Measurements from ENCODE around the gene SH2D1A.

The SH2D1A gene

DNA sequence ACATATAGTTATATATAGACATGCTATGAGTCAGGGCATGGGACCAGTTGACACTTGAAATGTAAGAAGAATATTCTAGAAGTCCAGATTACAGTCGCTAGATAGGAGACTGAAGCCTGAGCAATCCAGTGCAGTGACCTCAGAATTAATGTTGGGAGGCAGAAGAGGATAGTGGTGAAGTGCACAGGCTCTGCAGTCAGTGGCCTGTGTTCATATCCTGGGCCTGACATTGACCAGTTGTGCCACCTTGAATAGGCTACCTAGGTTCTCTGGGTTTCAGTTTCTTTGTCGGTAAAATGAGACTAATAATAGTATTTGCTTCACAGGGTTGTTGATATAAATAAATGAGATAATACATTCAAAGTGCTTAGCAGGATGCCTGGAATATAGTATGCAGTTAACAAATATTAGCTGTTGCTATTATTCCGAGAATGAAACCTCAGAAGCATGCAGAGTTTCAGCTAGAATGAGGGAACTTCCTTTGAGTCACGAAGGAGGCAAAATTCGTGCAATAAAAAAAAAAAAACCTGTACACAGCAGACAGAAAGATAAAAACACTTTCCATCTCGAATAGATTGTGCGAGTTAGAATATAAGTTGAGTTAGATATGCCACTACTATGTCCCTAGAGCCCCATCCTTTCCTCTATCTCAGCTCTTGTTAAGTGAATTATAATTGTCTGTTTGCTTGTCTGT lies 4.0 kb upstream of the SH2D1A start:
- H3K27ac Mint-ChIP-seq: peak overlapping the region; percentile 94

DNA sequence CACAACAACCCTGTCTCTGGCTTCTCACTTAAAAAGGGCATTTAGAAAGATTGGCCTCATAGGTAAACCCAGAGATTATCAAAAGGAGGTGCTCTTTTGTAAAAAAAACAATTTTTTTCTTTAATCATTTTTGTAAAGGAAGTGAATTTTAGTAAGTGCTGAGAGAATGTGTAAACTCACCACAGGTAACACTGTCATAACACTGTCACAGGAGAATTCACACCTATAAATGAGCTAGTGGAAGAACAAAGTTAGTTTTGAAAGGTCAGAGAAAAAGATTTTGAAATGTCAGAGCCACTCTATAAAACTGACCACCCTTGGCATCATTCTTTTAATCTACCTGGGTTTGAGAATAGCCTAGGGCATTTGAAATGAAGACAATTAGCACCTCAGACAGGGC lies 3.3 kb upstream of the SH2D1A start:
- no peaks in the 10 kb centered on the region for H3K27me3 Mint-ChIP-seq

More for the DNA sequence above, 4.0 kb upstream of the SH2D1A start:
- Mint-ChIP-seq H3K4me3 (peak overlapping the region; percentile 61), H3K27me3 (no peaks in the 10 kb centered on the region), H3K36me3 (no peaks in the 10 kb centered on the region), H3K4me1 (ENCODE audit: low read depth) (peaks cover 64% of the 10 kb centered on the region), H3K9me3 (ENCODE audit: low read depth) (no peaks in the 10 kb centered on the region)

DNA sequence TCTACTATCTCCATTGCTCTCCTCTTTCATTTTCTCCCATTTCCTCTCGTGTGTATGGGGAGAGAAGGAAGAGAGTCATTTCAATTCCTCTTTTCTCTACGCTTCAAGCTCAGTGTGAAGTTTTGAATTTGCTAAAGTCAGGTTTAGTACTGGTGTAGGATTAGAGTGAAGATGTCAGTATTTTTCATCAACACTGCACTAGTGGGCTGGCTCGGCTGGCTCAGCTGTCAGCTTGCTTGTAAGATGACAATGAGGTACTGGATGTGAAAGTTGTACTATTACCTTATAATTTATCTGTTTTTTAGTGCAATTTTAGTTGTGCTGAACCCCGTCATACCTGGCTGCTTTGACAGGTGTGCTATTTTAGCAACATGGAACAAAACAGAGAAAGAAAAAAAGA lies 2.1 kb upstream of the SH2D1A start:
- H3K4me1 Mint-ChIP-seq (ENCODE audit: low read depth): peaks cover 63% of the 10 kb centered on the region
- no peaks in the 10 kb centered on the region for H3K27me3 Mint-ChIP-seq
- H3K27ac Mint-ChIP-seq: peak overlapping the region; percentile 94
- no peaks in the 10 kb centered on the region for H3K36me3 Mint-ChIP-seq
- peak overlapping the region; percentile 31 for H3K4me3 Mint-ChIP-seq
- no peaks in the 10 kb centered on the region for H3K9me3 Mint-ChIP-seq (ENCODE audit: low read depth)

More for the DNA sequence above, 3.3 kb upstream of the SH2D1A start:
- Mint-ChIP-seq H3K4me3 (peak overlapping the region; percentile 61), H3K9me3 (ENCODE audit: low read depth) (no peaks in the 10 kb centered on the region), H3K4me1 (ENCODE audit: low read depth) (peaks cover 62% of the 10 kb centered on the region), H3K27ac (peak overlapping the region; percentile 94), H3K36me3 (no peaks in the 10 kb centered on the region)

- Mint-ChIP-seq H3K27ac (peak overlapping the region; percentile 99), H3K36me3 (peaks cover 2% of the 10 kb centered on the region), H3K27me3 (no peaks in the 10 kb centered on the region), H3K4me1 (ENCODE audit: low read depth) (peaks cover 54% of the 10 kb centered on the region), H3K9me3 (ENCODE audit: low read depth) (no peaks in the 10 kb centered on the region), H3K4me3 (peak overlapping the region; percentile 94)
Observed at GRCh38 chrX:124346877-124347241, 496 bp downstream of the SH2D1A start.

DNA sequence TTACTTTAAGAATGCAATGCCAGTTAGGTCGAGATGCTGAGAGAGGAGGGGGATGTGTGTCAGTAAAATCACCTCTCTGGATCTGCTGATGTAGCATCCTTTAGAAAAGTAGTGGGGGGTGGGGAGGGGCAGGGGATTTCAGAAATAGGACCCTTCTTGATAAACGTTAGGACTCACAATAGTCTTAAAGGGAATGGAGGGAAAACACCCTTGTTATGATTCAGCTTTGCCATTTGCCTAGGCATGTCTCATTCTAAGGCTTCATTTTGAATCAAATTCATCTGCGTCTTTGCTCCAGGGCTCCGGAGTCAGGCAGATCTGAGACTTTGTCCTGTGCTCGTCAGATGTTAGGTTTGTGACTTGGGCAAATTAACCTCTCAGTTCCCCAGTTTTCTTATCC lies 879 bp downstream of the SH2D1A start:
- H3K4me3 Mint-ChIP-seq: peak overlapping the region; percentile 94
- peaks cover 2% of the 10 kb centered on the region for H3K36me3 Mint-ChIP-seq
- no peaks in the 10 kb centered on the region for H3K27me3 Mint-ChIP-seq
- no peaks in the 10 kb centered on the region for H3K9me3 Mint-ChIP-seq (ENCODE audit: low read depth)
- peaks cover 51% of the 10 kb centered on the region for H3K4me1 Mint-ChIP-seq (ENCODE audit: low read depth)
- H3K27ac Mint-ChIP-seq: peak overlapping the region; percentile 99

- Mint-ChIP-seq H3K27me3 (no peaks in the 10 kb centered on the region), H3K36me3 (peaks cover 4% of the 10 kb centered on the region), H3K4me3 (peak overlapping the region; percentile 94), H3K27ac (peak overlapping the region; percentile 99), H3K9me3 (ENCODE audit: low read depth) (no peaks in the 10 kb centered on the region), H3K4me1 (ENCODE audit: low read depth) (peaks cover 49% of the 10 kb centered on the region)
Observed at GRCh38 chrX:124348182-124348581, 1.8 kb downstream of the SH2D1A start.

DNA sequence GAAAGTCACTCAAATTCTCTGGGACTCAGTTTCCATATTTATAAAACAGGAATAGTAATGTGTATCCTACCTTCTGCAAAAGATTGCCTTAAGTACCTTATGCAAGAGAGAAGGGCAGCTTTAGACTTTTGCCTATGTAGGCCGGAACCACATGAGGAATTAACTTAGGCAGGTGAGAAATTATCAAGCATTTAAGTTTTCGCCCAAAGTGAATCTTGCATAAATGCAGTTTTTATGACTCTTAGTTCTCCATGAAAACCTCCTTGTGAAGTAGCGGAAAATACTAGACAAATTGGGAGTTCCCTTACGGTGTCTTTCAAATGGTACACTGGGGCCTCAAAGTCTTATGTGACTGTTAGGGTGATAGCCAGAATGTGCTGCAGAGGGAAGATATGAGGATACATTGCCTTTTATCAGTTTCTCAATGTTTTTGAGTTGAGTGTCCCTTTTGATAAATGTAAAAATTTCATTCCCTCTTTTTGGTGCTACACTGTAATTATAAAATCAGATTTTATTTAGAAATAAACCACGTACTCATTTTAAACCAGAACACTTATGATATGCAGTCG lies 2.6 kb downstream of the SH2D1A start:
- H3K4me1 Mint-ChIP-seq (ENCODE audit: low read depth): peaks cover 46% of the 10 kb centered on the region
- H3K4me3 Mint-ChIP-seq: peak overlapping the region; percentile 94

DNA sequence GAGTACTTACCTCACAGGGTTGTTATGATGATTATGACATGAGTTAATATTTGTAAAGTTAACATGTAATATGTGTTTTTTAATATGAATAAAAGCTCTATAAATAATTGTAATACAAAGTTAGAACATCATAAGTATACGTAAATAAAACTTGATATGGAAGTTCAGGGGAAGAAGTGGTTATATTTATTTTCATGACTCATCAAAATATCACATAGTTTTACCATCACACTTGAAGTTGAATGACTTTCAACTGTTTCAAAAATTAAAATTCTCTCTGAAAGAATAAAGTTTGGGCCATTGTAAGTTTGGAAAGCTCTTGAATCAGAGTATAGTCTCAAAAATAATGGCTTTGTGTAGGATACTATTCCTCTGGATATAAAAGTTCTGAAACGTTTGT lies 8.3 kb downstream of the SH2D1A start:
- Mint-ChIP-seq H3K4me1 (ENCODE audit: low read depth) (peaks cover 61% of the 10 kb centered on the region), H3K4me3 (peak overlapping the region; percentile 65), H3K36me3 (peaks cover 7% of the 10 kb centered on the region), H3K27me3 (no peaks in the 10 kb centered on the region), H3K27ac (peak overlapping the region; percentile 90), H3K9me3 (ENCODE audit: low read depth) (no peaks in the 10 kb centered on the region)

More for the DNA sequence above, 2.6 kb downstream of the SH2D1A start:
- Mint-ChIP-seq H3K9me3 (ENCODE audit: low read depth) (no peaks in the 10 kb centered on the region), H3K36me3 (peaks cover 4% of the 10 kb centered on the region), H3K27ac (peak overlapping the region; percentile 99), H3K27me3 (no peaks in the 10 kb centered on the region)

DNA sequence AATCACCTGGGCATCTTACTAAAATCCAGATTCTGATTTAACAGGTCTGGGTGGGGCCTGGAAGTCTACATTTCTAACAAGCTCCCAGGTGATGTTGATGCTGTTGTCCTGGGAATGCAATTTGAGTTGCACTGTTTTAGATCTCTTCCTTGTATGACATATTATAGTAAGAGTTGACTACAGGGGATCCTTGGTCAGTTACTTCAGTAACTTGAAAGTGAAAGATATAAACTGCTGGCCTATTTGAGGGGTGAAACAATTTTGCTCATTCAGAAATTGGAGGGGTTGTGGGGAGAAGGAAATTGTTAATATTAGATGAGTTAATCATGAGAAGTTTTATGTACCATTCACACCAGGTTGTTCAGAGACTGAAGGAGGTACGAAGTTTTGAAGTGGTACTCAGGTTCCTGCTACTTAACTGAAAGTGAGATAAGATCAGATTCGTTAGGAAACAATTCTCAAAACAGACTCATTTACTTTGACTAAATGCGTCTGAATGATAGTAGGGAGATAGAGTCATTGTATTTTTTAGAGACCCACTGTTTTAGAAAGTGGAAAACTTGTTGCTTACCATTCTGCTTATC lies 12.5 kb downstream of the SH2D1A start:
- H3K36me3 Mint-ChIP-seq: peaks cover 10% of the 10 kb centered on the region
- H3K27me3 Mint-ChIP-seq: no peaks in the 10 kb centered on the region
- H3K27ac Mint-ChIP-seq: peak overlapping the region; percentile 94
- H3K4me1 Mint-ChIP-seq (ENCODE audit: low read depth): peaks cover 61% of the 10 kb centered on the region
- H3K9me3 Mint-ChIP-seq (ENCODE audit: low read depth): no peaks in the 10 kb centered on the region
- peak overlapping the region; percentile 84 for H3K4me3 Mint-ChIP-seq

GRCh38 chrX:124362072-124362471 lies 15.7 kb downstream of the SH2D1A start:
- Mint-ChIP-seq H3K36me3 (peaks cover 9% of the 10 kb centered on the region), H3K9me3 (ENCODE audit: low read depth) (no peaks in the 10 kb centered on the region), H3K27ac (peak overlapping the region; percentile 80), H3K27me3 (no peaks in the 10 kb centered on the region), H3K4me1 (ENCODE audit: low read depth) (peaks cover 51% of the 10 kb centered on the region), H3K4me3 (peak overlapping the region; percentile 52)

- peak overlapping the region; percentile 52 for H3K4me3 Mint-ChIP-seq
Observed at GRCh38 chrX:124362761-124363160, 16.4 kb downstream of the SH2D1A start.

DNA sequence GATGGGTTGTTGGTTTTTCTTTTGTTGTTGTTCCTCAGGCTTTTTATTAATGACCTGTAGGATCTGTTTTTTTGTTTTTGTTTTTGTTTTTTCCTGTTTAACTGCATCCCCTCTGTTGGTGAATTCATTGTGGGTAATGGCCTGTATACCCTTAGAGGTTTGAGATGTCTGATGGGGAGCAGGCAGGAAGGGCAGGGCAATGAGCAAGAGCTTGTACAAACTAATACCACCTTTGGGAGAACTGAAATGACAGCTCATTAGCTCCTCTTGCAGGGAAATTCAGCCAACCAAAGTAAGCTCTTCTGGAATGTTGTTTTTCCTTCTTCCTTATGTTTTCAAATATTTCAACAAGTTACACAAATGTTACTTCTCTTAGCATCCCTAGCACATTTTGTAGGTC lies 23.4 kb downstream of the SH2D1A start:
- peaks cover 4% of the 10 kb centered on the region for H3K36me3 Mint-ChIP-seq
- H3K4me1 Mint-ChIP-seq (ENCODE audit: low read depth): peaks cover 29% of the 10 kb centered on the region
- H3K27ac Mint-ChIP-seq: peak overlapping the region; percentile 52
- H3K9me3 Mint-ChIP-seq (ENCODE audit: low read depth): no peaks in the 10 kb centered on the region
- H3K4me3 Mint-ChIP-seq: no peak overlapping the region
- no peaks in the 10 kb centered on the region for H3K27me3 Mint-ChIP-seq

More at GRCh38 chrX:124362761-124363160, 16.4 kb downstream of the SH2D1A start:
- H3K36me3 Mint-ChIP-seq: peaks cover 7% of the 10 kb centered on the region
- no peaks in the 10 kb centered on the region for H3K9me3 Mint-ChIP-seq (ENCODE audit: low read depth)
- no peaks in the 10 kb centered on the region for H3K27me3 Mint-ChIP-seq
- peaks cover 49% of the 10 kb centered on the region for H3K4me1 Mint-ChIP-seq (ENCODE audit: low read depth)
- H3K27ac Mint-ChIP-seq: peak overlapping the region; percentile 80

- H3K27ac Mint-ChIP-seq: no peak overlapping the region
- H3K4me1 Mint-ChIP-seq (ENCODE audit: low read depth): peaks cover 24% of the 10 kb centered on the region
- no peaks in the 10 kb centered on the region for H3K27me3 Mint-ChIP-seq
- no peaks in the 10 kb centered on the region for H3K9me3 Mint-ChIP-seq (ENCODE audit: low read depth)
- peaks cover 4% of the 10 kb centered on the region for H3K36me3 Mint-ChIP-seq
- no peak overlapping the region for H3K4me3 Mint-ChIP-seq
Observed at GRCh38 chrX:124373348-124373747, 27.0 kb downstream of the SH2D1A start.

DNA sequence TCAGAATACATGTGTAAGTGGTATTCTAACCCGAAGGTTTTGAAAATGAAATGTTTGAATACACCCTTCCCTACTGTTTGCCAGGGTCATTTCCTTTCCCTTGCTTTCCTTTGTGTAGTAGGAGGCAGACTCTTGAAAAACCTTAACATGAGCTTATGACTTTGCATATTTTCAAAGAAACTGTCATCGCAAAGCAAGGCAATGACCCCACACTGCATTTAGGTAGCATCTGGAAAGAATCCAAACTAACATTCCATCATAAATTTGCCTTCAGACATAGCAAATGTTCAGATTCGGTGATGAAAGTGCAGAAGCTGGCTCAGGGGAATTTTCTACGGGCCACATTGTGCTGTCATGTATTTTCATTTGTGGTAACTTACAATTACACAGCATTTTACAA lies 32.3 kb downstream of the SH2D1A start:
- Mint-ChIP-seq H3K27ac (peak overlapping the region; percentile 34), H3K9me3 (ENCODE audit: low read depth) (no peaks in the 10 kb centered on the region), H3K4me1 (ENCODE audit: low read depth) (peaks cover 18% of the 10 kb centered on the region), H3K27me3 (no peaks in the 10 kb centered on the region), H3K36me3 (peaks cover 6% of the 10 kb centered on the region), H3K4me3 (no peak overlapping the region)

DNA sequence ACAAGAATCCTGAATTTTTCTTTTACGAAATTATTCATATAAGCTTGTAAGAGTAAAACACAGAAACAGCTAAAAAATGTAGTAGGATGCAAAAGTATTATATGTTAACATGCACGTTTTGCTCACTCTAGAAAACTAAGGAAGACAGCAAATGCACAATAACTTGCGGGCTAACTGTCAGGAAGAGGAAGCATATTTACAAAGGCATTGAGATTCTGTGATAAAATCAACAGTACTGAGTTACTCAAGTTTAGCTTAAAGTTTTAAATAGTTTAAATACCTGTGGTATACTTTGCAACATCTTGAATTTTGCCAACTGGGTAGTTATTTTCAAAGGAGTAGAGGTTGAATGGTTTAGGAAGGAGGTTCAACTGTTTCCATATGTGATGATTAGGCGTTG lies 37.0 kb downstream of the SH2D1A start:
- H3K36me3 Mint-ChIP-seq: peaks cover 8% of the 10 kb centered on the region
- peaks cover 23% of the 10 kb centered on the region for H3K4me1 Mint-ChIP-seq (ENCODE audit: low read depth)
- peak overlapping the region; percentile 29 for H3K27ac Mint-ChIP-seq
- H3K4me3 Mint-ChIP-seq: no peak overlapping the region
- no peaks in the 10 kb centered on the region for H3K9me3 Mint-ChIP-seq (ENCODE audit: low read depth)
- no peaks in the 10 kb centered on the region for H3K27me3 Mint-ChIP-seq

All from activated naive CD8-positive, alpha-beta T cell (primary cell).